ENCODE data around the gene LACTB. TPM values are rescaled to one million over a fixed set of nuclear protein-coding genes. Genes with fewer than 3 reads are reported as not detected.

Gene LACTB
- total RNA-seq, 1 donor from 2014 or later = 11.2 TPM

DNA sequence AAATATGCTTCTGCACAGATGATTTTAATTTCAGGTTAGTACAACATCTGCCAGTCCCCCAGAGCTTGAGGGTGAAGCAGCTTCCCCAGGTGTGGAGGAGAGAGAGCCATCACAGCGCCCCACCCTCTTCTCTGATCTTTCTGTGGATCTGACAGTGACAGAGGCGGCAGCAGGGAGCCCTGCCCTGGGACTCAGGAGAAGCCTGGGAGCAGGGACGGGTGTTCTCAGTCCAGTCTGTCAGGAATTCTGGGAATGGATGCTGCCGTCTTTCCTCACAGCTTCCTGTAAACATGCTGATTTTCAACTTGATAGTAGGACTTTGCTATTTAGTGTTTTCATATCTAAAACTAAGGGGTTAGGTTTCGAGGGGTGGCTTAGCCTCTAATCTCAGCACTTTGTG, 56.4 kb downstream of the LACTB start:
- no peaks in the 10 kb centered on the region for H3K9me3 Mint-ChIP-seq (ENCODE audit: unreplicated experiment)
- TF ChIP-seq, protein P1, sequence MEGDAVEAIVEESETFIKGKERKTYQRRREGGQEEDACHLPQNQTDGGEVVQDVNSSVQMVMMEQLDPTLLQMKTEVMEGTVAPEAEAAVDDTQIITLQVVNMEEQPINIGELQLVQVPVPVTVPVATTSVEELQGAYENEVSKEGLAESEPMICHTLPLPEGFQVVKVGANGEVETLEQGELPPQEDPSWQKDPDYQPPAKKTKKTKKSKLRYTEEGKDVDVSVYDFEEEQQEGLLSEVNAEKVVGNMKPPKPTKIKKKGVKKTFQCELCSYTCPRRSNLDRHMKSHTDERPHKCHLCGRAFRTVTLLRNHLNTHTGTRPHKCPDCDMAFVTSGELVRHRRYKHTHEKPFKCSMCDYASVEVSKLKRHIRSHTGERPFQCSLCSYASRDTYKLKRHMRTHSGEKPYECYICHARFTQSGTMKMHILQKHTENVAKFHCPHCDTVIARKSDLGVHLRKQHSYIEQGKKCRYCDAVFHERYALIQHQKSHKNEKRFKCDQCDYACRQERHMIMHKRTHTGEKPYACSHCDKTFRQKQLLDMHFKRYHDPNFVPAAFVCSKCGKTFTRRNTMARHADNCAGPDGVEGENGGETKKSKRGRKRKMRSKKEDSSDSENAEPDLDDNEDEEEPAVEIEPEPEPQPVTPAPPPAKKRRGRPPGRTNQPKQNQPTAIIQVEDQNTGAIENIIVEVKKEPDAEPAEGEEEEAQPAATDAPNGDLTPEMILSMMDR (IDR thresholded peaks at IDR 0.05) = no peak
- peaks cover 2% of the 10 kb centered on the region for H3K4me1 Mint-ChIP-seq (ENCODE audit: unreplicated experiment)

DNA sequence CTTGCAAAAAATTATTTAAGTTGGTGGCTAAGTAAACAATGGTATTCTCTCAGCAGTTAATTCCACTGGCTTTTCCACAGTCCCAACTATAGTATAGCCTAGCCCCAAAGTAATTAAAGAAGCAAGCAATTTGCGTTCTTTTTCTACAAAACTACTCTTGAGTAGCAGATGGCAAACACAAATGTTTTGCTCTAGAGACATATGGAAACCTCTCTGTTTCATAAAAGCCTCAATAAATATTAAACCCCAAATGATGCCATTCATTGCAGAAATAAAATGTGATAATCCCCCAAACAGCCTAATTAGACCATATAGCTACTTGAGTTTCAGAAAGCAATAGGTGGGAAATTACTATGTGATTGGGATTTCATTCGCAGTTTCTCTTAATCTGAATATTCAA, 59.1 kb downstream of the LACTB start:
- H3K4me3 Mint-ChIP-seq (ENCODE audit: unreplicated experiment) = no peak overlapping the region
- H3K27ac Mint-ChIP-seq (ENCODE audit: unreplicated experiment) = no peak overlapping the region
- no peaks in the 10 kb centered on the region for H3K9me3 Mint-ChIP-seq (ENCODE audit: unreplicated experiment)
- H3K27me3 Mint-ChIP-seq (ENCODE audit: unreplicated experiment) = no peaks in the 10 kb centered on the region
- H3K36me3 Mint-ChIP-seq (ENCODE audit: unreplicated experiment) = no peaks in the 10 kb centered on the region
- no peak for DNase-seq (ENCODE audit: extremely low spot score, unreplicated experiment)
- H3K4me1 Mint-ChIP-seq (ENCODE audit: unreplicated experiment) = peaks cover 12% of the 10 kb centered on the region
- TF ChIP-seq, protein P1 (IDR thresholded peaks at IDR 0.05) = no peak

More for the DNA sequence above, 56.4 kb downstream of the LACTB start:
- no peaks in the 10 kb centered on the region for H3K36me3 Mint-ChIP-seq (ENCODE audit: unreplicated experiment)
- no peak overlapping the region for H3K4me3 Mint-ChIP-seq (ENCODE audit: unreplicated experiment)
- no peaks in the 10 kb centered on the region for H3K27me3 Mint-ChIP-seq (ENCODE audit: unreplicated experiment)
- peak; percentile 70 for DNase-seq (ENCODE audit: extremely low spot score, unreplicated experiment)
- no peak overlapping the region for H3K27ac Mint-ChIP-seq (ENCODE audit: unreplicated experiment)

DNA sequence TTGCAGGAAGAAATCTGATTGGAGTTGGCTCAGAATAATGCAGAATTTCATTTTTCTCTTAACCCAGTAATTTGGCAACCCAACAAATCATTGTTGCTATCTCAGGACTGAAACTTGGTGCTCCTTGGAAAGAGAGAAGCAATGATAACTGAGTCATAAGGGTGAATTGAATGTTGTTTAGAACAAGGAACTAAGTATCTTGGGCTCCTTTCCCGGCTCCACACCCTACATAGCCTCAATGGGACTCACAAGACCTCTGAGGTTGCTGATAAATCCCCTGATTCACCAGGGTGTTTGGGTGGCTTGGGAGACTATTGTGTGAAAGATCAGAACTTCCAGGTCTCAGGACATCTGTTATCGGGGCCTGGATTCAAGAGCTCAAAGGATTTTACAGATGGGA, 60.0 kb downstream of the LACTB start:
- H3K4me1 Mint-ChIP-seq (ENCODE audit: unreplicated experiment) = peaks cover 21% of the 10 kb centered on the region
- H3K27me3 Mint-ChIP-seq (ENCODE audit: unreplicated experiment) = no peaks in the 10 kb centered on the region
- no peak for DNase-seq (ENCODE audit: extremely low spot score, unreplicated experiment)
- TF ChIP-seq, protein P1 (IDR thresholded peaks at IDR 0.05) = no peak
- H3K36me3 Mint-ChIP-seq (ENCODE audit: unreplicated experiment) = no peaks in the 10 kb centered on the region
- no peaks in the 10 kb centered on the region for H3K9me3 Mint-ChIP-seq (ENCODE audit: unreplicated experiment)
- H3K27ac Mint-ChIP-seq (ENCODE audit: unreplicated experiment) = no peak overlapping the region
- no peak overlapping the region for H3K4me3 Mint-ChIP-seq (ENCODE audit: unreplicated experiment)

DNA sequence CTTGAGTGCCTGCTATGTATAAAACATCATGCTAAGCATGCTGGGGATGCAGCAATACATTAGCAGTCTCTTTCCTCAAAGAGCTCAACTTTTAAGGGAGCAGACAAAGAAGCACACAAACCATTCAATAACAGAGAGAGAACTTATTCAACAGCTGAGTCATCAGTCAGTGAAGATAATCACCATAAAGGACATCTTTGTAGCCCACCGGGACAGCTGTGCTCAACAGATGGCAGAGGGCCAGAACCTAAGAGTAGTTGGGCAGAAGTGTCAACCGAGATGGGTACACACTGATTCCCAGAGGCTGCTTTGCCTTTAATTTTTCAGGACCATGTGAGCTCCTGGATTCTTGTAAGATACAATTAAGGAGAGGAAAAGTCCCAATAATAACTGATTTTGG, 63.5 kb downstream of the LACTB start:
- Mint-ChIP-seq H3K4me3 (ENCODE audit: unreplicated experiment) (no peak overlapping the region), H3K4me1 (ENCODE audit: unreplicated experiment) (peaks cover 32% of the 10 kb centered on the region), H3K36me3 (ENCODE audit: unreplicated experiment) (no peaks in the 10 kb centered on the region), H3K9me3 (ENCODE audit: unreplicated experiment) (no peaks in the 10 kb centered on the region), H3K27ac (ENCODE audit: unreplicated experiment) (peak overlapping the region; percentile 67), H3K27me3 (ENCODE audit: unreplicated experiment) (no peaks in the 10 kb centered on the region)
- TF ChIP-seq, protein P1 (IDR thresholded peaks at IDR 0.05) = no peak
- no peak for DNase-seq (ENCODE audit: extremely low spot score, unreplicated experiment)

DNA sequence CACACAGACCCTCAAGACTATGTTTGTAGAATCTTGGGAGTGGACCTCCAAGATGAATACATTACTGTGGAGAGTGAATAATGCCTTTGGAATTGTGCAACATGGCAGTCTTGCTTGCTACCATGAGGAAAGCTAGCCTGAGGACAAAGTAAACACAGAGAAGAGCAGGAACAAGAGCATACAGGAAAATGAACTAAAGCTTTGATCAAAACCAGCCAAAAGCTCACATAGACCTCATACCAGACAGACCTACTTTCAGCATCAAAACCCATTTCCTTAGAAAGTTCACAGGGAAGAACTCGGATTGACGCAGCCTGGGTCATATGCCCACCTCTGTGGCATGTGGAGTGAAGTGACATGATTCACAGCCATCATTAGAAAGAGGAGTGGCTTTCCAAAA, 64.4 kb downstream of the LACTB start:
- H3K27me3 Mint-ChIP-seq (ENCODE audit: unreplicated experiment) = no peaks in the 10 kb centered on the region
- H3K4me1 Mint-ChIP-seq (ENCODE audit: unreplicated experiment) = peaks cover 40% of the 10 kb centered on the region
- no peak for DNase-seq (ENCODE audit: extremely low spot score, unreplicated experiment)
- no peak overlapping the region for H3K4me3 Mint-ChIP-seq (ENCODE audit: unreplicated experiment)
- no peaks in the 10 kb centered on the region for H3K36me3 Mint-ChIP-seq (ENCODE audit: unreplicated experiment)
- H3K9me3 Mint-ChIP-seq (ENCODE audit: unreplicated experiment) = no peaks in the 10 kb centered on the region
- TF ChIP-seq, protein P1 (IDR thresholded peaks at IDR 0.05) = no peak
- H3K27ac Mint-ChIP-seq (ENCODE audit: unreplicated experiment) = peak overlapping the region; percentile 74

All from osteocyte (in vitro differentiated cells).